Kidney epithelial cell (primary cell): Measurements from ENCODE around the gene ALDOA. TPM values are rescaled to one million over a fixed set of nuclear protein-coding genes. Genes with fewer than 3 reads are reported as not detected.

Experiments used
- DNase-seq: peaks from one replicate; pipeline ENCODE4 v3.0.0-alpha.2; 2010; ENCODE audit warnings: low read depth
- H3K27me3 ChIP-seq: 2 replicates; pipeline ENCODE4 v1.6.0; 2011; ENCODE audit warnings: low read length; ENCODE audit not compliant: control insufficient read depth, insufficient read depth
- H3K36me3 ChIP-seq: 2 replicates; pipeline ENCODE4 v1.5.1; 2011; ENCODE audit warnings: low read length; ENCODE audit not compliant: control insufficient read depth, insufficient read depth
- H3K4me3 ChIP-seq: 2 replicates; pipeline ENCODE4 v1.5.1; 2011; ENCODE audit warnings: low read depth, mild to moderate bottlenecking, control low read depth, low read length
- total RNA-seq: library from RNA; depleted of rRNA; stranded (reverse); fragments of >200 nt; gene quantifications from 2 replicates; pipeline ENCODE4 v1.2.3, GENCODE V29; 2015
- TF ChIP-seq, protein P1 (sequence below): IDR thresholded peaks from 2 replicates; pipeline ENCODE4 v1.5.1; 2011; ENCODE audit warnings: mild to moderate bottlenecking, moderate library complexity, low read length, control low read depth, inconsistent platforms; ENCODE audit not compliant: insufficient read depth, poor library complexity, severe bottlenecking

ALDOA gene
- total RNA-seq, 1 donor from 2014 or later: 826 TPM

DNA sequence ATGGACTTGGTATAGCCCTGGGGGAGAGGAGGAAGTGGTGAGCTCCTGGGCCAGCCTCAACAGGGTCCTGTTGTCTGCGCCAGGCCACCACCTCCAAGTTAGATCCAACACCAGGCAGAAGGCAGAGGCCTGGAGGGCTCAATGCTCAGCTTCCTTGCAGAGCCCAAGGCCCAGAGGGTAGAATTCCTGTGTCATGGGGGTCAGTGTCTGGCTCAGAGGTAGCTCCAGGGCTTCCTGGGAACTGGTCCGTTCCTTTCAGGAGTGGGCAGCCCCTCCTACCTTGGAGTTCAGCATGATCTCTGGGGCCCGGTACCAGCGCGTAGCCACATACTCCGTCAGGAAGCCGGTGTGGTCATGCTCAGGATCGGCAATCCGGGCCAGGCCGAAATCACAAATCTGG, 52.2 kb downstream of the ALDOA start:
- Histone ChIP-seq H3K27me3 (no peaks in the 10 kb centered on the region), H3K4me3 (no peak overlapping the region), H3K36me3 (no peaks in the 10 kb centered on the region)
- no peak for DNase-seq
- TF ChIP-seq, protein P1, sequence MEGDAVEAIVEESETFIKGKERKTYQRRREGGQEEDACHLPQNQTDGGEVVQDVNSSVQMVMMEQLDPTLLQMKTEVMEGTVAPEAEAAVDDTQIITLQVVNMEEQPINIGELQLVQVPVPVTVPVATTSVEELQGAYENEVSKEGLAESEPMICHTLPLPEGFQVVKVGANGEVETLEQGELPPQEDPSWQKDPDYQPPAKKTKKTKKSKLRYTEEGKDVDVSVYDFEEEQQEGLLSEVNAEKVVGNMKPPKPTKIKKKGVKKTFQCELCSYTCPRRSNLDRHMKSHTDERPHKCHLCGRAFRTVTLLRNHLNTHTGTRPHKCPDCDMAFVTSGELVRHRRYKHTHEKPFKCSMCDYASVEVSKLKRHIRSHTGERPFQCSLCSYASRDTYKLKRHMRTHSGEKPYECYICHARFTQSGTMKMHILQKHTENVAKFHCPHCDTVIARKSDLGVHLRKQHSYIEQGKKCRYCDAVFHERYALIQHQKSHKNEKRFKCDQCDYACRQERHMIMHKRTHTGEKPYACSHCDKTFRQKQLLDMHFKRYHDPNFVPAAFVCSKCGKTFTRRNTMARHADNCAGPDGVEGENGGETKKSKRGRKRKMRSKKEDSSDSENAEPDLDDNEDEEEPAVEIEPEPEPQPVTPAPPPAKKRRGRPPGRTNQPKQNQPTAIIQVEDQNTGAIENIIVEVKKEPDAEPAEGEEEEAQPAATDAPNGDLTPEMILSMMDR: no peak

DNA sequence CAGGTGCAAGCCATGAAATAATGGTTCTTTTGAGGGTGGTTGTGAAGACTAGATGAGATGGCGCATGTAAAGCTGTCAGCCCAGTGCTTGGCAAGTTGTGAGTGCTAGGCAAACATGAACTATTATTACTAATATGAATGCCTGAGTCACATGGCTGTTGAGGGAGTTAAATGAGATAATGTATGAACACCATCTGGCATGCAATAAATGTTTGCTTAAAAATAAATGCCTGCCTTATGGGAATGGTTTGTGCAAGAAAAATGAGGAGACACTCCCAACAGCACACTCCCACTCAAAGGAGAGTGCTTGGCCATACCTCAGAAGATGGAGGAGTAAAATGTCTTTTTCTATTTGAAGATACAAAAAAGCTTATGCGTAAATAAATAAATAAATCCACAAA, 53.9 kb downstream of the ALDOA start:
- no peaks in the 10 kb centered on the region for H3K36me3 ChIP-seq
- no peak for DNase-seq
- H3K27me3 ChIP-seq: no peaks in the 10 kb centered on the region
- TF ChIP-seq, protein P1: no peak
- no peak overlapping the region for H3K4me3 ChIP-seq

Other genes starting within 250 kb of the ALDOA start
- 40.1 and 53.9 TPM in 2 replicates for gene PAGR1, start 249.6 kb upstream of the ALDOA start, total RNA-seq
- gene MVP, start 245.3 kb upstream of the ALDOA start, total RNA-seq: 194 and 209 TPM in 2 replicates
- gene CDIPT, start 202.5 kb upstream of the ALDOA start, total RNA-seq: 83.9 and 85.2 TPM in 2 replicates
- 26.2 and 30.4 TPM in 2 replicates for gene SEZ6L2, start 166.2 kb upstream of the ALDOA start, total RNA-seq
- gene ASPHD1, start 165.3 kb upstream of the ALDOA start, total RNA-seq: 10.2 and 12.5 TPM in 2 replicates
- gene KCTD13, start 139.5 kb upstream of the ALDOA start, total RNA-seq: 24.7 and 38.2 TPM in 2 replicates
- gene TMEM219, start 103.7 kb upstream of the ALDOA start, total RNA-seq: 173 and 175 TPM in 2 replicates
- 40.1 and 41.7 TPM in 2 replicates for gene TAOK2, start 91.9 kb upstream of the ALDOA start, total RNA-seq
- 13.2 and 20.3 TPM in 2 replicates for gene HIRIP3, start 70.1 kb upstream of the ALDOA start, total RNA-seq
- gene INO80E, start 69.5 kb upstream of the ALDOA start, total RNA-seq: 43.8 and 114 TPM in 2 replicates
- 0.33 TPM in 1 of 2 replicates, not detected in the other for gene DOC2A, start 54.7 kb upstream of the ALDOA start, total RNA-seq
- not detected in 2 replicates for gene C16orf92, start 42.6 kb upstream of the ALDOA start, total RNA-seq
- not detected in 2 replicates for gene TLCD3B, start 34.5 kb upstream of the ALDOA start, total RNA-seq
- 126 and 139 TPM in 2 replicates for gene PPP4C, start 10.2 kb downstream of the ALDOA start, total RNA-seq
- gene TBX6, start 26.2 kb downstream of the ALDOA start, total RNA-seq: 0.55 and 0.58 TPM in 2 replicates
- gene YPEL3, start 30.5 kb downstream of the ALDOA start, total RNA-seq: 25.5 and 32.3 TPM in 2 replicates
- 0.14 and 0.50 TPM in 2 replicates for gene GDPD3, start 47.8 kb downstream of the ALDOA start, total RNA-seq
- gene MAPK3, start 57.5 kb downstream of the ALDOA start, total RNA-seq: 35.9 and 40.8 TPM in 2 replicates
- gene CORO1A, start 117.8 kb downstream of the ALDOA start, total RNA-seq: 9.7 and 10.8 TPM in 2 replicates
- gene BOLA2B, start 127.9 kb downstream of the ALDOA start, total RNA-seq: 312 and 512 TPM in 2 replicates
- gene SLX1A, start 128.1 kb downstream of the ALDOA start, total RNA-seq: 35.0 and 45.4 TPM in 2 replicates
- gene SULT1A3, start 133.5 kb downstream of the ALDOA start, total RNA-seq: 2.2 and 6.3 TPM in 2 replicates
- gene NPIPB13, start 182.7 kb downstream of the ALDOA start, total RNA-seq: 0.46 and 0.55 TPM in 2 replicates